HG03460 (cell line): ENCODE results near the gene IL21.
"Not testable (repeated sequence)": the region's sequence is repeated elsewhere in the genome, so short reads cannot be mapped to it uniquely, and the experiment has no call there.

Experiments used
- ATAC-seq: cut with Tn5 transposase; IDR thresholded peaks from one replicate; pipeline ENCODE4 v1.9.1; 2021; ENCODE audit not compliant: unreplicated experiment

IL21 gene

DNA sequence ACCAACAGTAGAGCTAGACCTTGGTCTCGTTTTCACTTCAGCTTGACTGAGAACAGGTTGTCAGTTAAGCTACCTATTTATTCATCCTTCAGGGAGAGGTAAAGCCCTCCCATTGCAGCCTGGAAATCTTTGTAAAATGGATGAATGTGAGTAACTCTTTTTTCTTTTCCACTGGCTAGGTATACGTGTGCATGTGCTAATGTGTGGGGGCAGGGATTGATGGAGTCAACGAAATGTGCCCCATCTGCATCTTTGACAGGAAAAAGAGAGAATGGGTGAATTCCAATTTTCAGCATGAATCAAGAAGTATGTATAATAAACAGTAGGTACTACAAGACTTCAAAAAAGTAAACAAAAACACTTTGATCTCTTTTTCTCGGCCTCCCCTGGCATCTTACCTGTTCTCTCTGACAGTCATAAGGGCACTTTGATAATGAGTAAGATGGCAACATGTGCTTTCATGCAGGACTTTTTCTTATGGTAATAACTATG lies at the start of gene IL21:
TSS of gene IL21 (minus strand) at position 51 of the 492 bp plus-strand sequence. CDS start 55 bp downstream, outside the sequence.
- ATAC-seq: no peak

GRCh38 chr4:122669911-122670738 lies 49.3 kb upstream of the IL21 start:
- ATAC-seq: no peak

- no peak for ATAC-seq
Measured at GRCh38 chr4:122668241-122668640, 47.4 kb upstream of the IL21 start.

DNA sequence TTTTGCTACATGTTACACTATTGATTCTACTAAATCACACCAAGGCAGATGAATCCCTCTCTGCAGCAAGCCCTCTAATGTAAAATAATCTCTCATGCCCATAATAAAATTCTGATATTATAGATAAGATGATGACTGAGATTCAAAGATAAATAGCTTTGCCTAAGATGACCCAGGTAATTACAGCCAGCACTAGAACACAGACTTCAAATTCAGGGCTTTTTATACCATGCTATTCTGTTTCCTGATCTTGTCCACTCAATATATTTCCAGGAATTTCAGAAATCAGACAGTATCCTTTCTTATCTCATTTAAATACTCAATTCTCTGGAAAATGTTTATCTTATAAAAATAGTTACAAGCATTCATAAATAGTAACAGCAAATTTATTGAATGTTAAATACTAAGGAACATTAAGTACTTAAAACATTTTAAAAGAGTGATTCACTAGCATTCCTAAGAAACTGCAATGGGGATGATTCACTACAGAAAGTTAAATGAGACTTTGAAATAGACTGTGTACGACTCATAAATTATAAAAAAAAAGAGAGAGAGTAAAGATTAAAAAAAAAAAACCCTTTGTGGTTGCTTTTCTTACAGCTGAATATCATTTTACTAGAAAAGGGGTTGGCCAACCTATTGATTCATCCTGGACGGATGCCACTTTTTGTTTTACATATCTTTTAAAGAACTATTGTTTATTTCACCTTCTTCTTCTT lies 45.8 kb upstream of the IL21 start:
- ATAC-seq: no peak

- ATAC-seq: no peak
Measured at GRCh38 chr4:122665161-122665929, 44.5 kb upstream of the IL21 start.

- ATAC-seq: no peak
Measured at GRCh38 chr4:122663814-122664610, 43.1 kb upstream of the IL21 start.

GRCh38 chr4:122663291-122663690 lies 42.4 kb upstream of the IL21 start:
- no peak for ATAC-seq

DNA sequence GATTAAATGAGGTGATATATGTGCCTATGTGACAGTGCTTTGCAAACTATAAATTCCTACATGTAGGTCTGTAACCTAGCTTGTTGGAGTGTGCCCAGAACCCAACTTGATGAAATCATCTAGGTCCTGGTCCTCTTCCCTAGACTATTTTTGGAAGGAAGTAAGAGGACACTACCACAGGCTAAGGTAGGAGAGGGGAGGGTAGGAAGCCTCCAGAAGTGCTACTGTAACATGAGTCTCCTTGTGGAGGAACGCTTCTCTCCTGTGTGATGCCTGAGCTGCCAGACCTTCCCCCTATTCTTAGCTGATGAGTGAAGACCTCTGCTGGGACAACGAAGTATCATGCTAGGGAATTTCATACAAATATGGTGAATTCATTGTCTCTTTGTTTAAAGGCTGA lies 41.8 kb upstream of the IL21 start:
- no peak for ATAC-seq

DNA sequence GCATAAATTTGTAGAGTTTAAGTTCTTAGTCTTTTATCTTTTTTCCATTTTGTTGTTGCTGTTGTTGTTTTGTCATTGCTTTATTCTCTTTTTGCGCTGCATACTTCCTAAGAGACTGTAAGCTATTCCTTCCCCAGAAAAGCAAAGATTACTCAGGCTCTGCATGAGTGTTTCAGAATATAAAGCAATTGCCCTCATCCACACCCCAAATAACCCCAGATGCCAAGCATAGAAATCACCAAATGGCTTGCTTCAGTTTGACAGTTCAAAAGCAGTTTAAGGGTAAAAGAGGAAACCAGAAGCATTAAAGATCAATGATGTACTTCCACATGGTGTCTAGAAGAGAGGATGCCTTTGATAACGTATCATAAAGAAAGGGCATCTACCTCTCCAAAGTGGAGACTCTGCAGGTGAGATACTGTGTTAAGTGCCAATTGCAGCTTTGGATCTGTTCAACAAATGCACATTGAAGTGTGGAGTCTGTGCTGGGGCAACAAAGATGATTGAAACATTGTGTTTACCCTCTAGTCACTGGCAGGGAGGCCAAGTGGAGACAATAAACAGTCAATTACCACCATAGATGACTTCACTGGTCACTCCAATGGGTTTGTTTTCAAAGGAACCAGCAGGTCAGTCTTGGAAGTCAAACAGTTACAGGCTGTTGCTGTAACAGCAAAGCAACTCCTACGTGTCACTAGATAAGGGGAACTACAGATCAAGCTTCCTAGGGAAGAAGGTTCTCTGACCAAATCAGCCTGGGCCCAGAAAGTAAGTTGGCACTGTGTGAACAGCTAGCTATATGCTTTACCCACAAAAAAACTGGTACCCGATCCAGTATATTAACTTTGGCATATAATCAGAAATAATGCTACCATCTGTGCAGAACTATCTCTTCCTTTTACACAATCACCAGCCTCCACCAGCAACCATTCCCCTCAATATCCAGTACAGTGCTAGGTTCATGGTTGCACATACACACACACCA lies 40.6 kb upstream of the IL21 start:
- no peak for ATAC-seq

- ATAC-seq: peak; percentile 83
Measured at GRCh38 chr4:122658818-122659295, 38.0 kb upstream of the IL21 start.

DNA sequence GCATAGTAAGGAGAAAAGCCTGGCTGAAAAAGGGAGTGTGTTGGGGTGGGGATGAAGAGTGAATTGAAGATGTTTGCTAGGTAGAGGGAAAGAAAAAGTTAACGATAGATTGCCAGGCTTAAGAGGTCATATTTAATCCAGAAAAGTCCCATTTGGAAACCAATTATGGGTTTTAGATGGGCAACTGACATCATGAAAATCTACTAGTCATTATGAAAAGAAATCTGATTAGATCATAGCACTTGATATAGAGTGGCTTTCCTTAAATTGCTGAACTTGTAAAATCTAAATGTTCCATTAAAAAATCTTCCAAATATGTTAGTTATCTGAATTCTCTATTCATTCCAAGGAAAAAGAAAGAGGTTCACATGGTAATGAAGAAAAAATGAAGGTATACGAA lies 37.5 kb upstream of the IL21 start:
- ATAC-seq: no peak

DNA sequence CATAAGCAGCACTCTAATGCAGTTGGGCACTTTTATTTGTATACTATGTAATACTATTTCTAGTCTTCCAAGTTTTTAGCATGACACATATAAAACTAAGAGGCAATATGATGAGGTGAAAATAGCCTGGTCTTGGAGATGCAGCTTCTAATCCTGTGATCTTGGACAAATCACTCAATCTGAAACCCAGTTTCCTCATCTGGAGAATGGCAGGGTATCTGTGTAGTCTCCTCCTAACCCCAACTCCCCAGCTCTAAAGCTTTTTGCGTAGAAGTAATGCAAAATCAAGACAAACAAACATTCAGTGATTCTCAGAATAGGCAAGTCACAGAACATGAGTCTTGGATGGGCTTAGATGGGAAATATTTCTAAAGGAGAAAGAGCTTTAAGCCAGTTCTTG lies 36.7 kb upstream of the IL21 start:
- no peak for ATAC-seq

DNA sequence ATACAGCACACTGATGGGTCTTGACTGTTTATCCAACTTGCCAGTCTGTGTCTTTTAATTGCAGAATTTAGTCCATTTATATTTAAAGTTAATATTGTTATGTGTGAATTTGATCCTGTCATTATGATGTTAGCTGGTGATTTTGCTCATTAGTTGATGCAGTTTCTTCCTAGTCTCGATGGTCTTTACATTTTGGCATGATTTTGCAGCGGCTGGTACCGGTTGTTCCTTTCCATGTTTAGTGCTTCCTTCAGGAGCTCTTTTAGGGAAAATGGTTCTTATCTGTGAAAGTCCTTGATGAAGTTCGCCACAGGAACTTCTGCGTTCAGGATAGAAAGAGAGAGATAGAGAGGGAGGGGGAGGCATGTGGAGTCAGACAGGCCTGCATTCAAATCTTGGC lies 35.7 kb upstream of the IL21 start:
- not testable (repeated sequence) for ATAC-seq

- no peak for ATAC-seq
Measured at GRCh38 chr4:122652379-122652778, 31.5 kb upstream of the IL21 start.

DNA sequence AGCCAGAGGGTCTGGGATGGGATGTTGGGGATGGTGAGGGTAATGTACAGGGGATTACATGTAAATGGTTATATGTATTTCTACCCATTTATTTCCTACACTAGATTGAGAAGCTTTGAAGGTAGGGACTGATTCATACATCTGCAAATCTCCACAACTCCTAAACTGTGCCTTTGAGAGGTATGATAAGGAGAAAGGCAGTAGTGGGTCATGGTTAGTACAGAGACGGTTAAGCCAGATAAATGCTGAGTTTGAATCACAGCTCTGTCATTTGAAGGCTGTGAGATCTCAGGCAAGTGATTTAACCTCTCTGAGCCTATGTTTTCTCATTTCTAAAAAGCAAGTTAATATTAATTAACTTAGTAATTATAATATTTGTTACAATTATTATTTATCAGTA lies 29.3 kb upstream of the IL21 start:
- ATAC-seq: no peak

DNA sequence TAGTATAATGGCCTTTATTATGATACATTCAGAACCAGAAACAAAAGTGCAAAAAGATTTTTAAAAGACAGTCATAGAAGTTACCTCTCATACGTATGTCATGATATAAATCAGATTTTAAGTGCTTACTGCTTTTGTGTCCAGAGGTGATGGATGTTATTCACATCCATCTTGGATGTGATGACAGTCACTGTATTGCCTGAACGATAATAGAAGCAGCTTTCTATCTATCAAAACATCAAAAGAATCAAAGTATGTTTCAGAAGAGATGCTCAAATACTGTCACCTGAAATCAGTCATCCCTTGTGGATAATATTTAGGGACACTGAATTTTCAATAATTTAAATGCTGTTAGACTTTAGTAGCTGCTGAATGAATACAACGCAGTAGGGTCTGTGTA lies 26.8 kb upstream of the IL21 start:
- no peak for ATAC-seq

- ATAC-seq: no peak
Measured at GRCh38 chr4:122643257-122643656, 22.4 kb upstream of the IL21 start.

GRCh38 chr4:122639181-122639580 lies 18.3 kb upstream of the IL21 start:
- no peak for ATAC-seq

DNA sequence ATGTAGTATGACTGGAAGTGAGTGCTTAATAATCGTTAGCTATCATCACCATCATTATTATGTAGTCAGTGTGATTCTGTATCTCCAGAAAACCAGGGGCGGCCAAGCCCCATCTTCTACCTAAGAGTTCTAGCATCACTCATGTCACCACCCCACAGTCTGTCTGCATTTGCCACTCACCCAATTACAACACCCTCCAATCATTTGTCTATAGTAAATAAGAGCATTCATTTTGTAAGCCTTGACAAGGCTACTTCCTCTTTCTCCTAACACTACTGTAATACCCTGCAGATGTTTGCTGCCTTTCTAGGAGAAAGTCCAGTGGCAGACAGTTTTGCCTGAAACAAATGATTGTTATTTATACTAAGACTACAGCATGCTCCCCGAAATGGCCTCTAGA lies 15.8 kb upstream of the IL21 start:
- no peak for ATAC-seq
